ENCODE results near the gene C13orf42. TPM values are rescaled to one million over a fixed set of nuclear protein-coding genes. Genes with fewer than 3 reads are reported as not detected.
A peak's percentile ranks its signal among the peaks of the same experiment; 100 is the strongest.

The C13orf42 gene
- total RNA-seq, 4 donors from 2014 or later: not detected

DNA sequence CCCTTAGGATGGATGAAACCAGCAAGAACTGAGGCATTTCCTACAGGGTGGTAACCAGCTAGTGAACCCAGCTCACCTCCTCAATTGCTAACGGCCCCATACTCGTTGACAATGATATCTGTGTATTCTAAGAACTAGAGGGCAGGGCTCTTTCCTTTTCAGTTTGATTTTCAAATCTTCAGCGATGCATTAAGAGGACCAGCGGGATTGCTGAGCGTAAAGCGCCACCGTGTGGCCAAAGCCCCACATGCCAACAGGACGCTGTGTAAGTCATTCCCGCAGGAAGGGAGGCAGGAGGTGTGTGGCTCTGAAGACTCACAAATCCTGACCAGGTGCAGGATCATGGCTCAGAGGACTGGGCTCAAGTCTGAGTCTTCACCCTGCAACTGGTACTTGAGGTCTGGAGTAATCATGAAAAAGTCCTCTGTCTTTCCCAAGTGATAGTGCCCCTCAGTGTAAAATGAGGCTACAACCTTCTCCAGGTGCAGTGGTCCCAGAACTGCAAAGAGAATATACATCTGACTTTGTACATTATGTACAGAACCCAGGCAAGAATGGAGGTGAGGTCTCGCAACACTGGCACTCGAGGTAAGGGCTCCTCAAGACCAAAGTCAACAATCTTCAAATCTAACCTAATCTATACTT, 40.9 kb downstream of the C13orf42 start:
- no peak for TF ChIP-seq POLR2A (IDR thresholded peaks at IDR 0.05)
- TF ChIP-seq, protein P1, sequence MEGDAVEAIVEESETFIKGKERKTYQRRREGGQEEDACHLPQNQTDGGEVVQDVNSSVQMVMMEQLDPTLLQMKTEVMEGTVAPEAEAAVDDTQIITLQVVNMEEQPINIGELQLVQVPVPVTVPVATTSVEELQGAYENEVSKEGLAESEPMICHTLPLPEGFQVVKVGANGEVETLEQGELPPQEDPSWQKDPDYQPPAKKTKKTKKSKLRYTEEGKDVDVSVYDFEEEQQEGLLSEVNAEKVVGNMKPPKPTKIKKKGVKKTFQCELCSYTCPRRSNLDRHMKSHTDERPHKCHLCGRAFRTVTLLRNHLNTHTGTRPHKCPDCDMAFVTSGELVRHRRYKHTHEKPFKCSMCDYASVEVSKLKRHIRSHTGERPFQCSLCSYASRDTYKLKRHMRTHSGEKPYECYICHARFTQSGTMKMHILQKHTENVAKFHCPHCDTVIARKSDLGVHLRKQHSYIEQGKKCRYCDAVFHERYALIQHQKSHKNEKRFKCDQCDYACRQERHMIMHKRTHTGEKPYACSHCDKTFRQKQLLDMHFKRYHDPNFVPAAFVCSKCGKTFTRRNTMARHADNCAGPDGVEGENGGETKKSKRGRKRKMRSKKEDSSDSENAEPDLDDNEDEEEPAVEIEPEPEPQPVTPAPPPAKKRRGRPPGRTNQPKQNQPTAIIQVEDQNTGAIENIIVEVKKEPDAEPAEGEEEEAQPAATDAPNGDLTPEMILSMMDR (IDR thresholded peaks at IDR 0.05): peak; percentile 89 to 95 (median 92)
- Histone ChIP-seq H3K36me3 (no peaks in the 10 kb centered on the region), H3K27me3 (no peaks in the 10 kb centered on the region), H3K27ac (no peak overlapping the region), H3K4me1 (no peaks in the 10 kb centered on the region), H3K9me3 (no peaks in the 10 kb centered on the region), H3K4me3 (no peak overlapping the region)
- intact Hi-C loops (cut with DNase I; ENCODE audit: low total_unique reads): no loop called here
- DNase-seq: peak; percentile 83 to 87

DNA sequence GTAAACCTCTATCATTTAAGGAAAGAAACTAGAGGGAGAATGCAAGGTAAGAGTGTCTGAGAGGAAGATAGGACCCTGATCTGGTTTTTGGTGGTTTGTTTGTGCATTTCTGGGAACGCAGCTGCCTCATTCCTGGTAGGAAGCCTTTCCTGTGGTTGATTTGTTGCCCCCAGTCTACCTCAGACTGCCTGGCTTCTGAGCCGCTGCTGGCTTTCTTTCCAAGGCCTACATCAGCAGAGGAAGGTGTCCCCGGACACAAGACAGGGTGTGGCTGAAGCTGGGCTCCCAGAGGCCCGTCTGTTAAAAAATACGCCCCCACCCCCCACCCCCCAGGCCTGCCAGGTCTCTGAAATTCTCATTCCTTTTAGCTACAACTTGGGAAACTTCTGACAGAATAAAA, 42.6 kb downstream of the C13orf42 start:
- no peak for TF ChIP-seq POLR2A (IDR thresholded peaks at IDR 0.05)
- TF ChIP-seq, protein P1 (IDR thresholded peaks at IDR 0.05): no peak
- intact Hi-C loops (cut with DNase I; ENCODE audit: low total_unique reads): no loop called here
- no peaks in the 10 kb centered on the region for H3K27me3 ChIP-seq
- no peaks in the 10 kb centered on the region for H3K4me1 ChIP-seq
- no peak overlapping the region for H3K4me3 ChIP-seq
- H3K36me3 ChIP-seq: no peaks in the 10 kb centered on the region
- no peaks in the 10 kb centered on the region for H3K9me3 ChIP-seq
- no peak for DNase-seq
- H3K27ac ChIP-seq: no peak overlapping the region

GRCh38 chr13:51067706-51068105, 43.4 kb downstream of the C13orf42 start:
- intact Hi-C loops (cut with DNase I; ENCODE audit: low total_unique reads): no loop called here
- Histone ChIP-seq H3K9me3 (no peaks in the 10 kb centered on the region), H3K4me1 (no peaks in the 10 kb centered on the region), H3K4me3 (no peak overlapping the region), H3K36me3 (no peaks in the 10 kb centered on the region), H3K27me3 (no peaks in the 10 kb centered on the region), H3K27ac (no peak overlapping the region)
- TF ChIP-seq, protein P1 (IDR thresholded peaks at IDR 0.05): no peak
- no peak for DNase-seq

- H3K27me3 ChIP-seq: no peaks in the 10 kb centered on the region
- TF ChIP-seq, protein P1 (IDR thresholded peaks at IDR 0.05): no peak
- no peak for TF ChIP-seq POLR2A (IDR thresholded peaks at IDR 0.05)
- H3K4me1 ChIP-seq: no peaks in the 10 kb centered on the region
- no peak overlapping the region for H3K4me3 ChIP-seq
- no peak for DNase-seq
- no peaks in the 10 kb centered on the region for H3K36me3 ChIP-seq
- H3K27ac ChIP-seq: no peak overlapping the region
- intact Hi-C loops (cut with DNase I; ENCODE audit: low total_unique reads): no loop called here
- H3K9me3 ChIP-seq: no peaks in the 10 kb centered on the region
Measured at GRCh38 chr13:51067210-51067701, 43.8 kb downstream of the C13orf42 start.

GRCh38 chr13:51066091-51066831, 44.8 kb downstream of the C13orf42 start:
- peak in 1 of 2 donors; percentile 49 for DNase-seq

More at GRCh38 chr13:51066091-51066831, 44.8 kb downstream of the C13orf42 start:
- Histone ChIP-seq H3K4me3 (no peak overlapping the region), H3K36me3 (no peaks in the 10 kb centered on the region), H3K27ac (no peak overlapping the region), H3K4me1 (no peaks in the 10 kb centered on the region), H3K27me3 (no peaks in the 10 kb centered on the region), H3K9me3 (no peaks in the 10 kb centered on the region)
- TF ChIP-seq, protein P1 (IDR thresholded peaks at IDR 0.05): no peak
- TF ChIP-seq POLR2A (IDR thresholded peaks at IDR 0.05): no peak
- intact Hi-C loops (cut with DNase I; ENCODE audit: low total_unique reads): no loop called here
